GM12801 (cell line): ENCODE measurements around the gene AFG3L2.

ENCODE experiments used
- TF ChIP-seq, protein P1 (sequence below): IDR thresholded peaks from one replicate; pipeline ENCODE4 v1.5.1; 2011; ENCODE audit warnings: control low read depth; ENCODE audit not compliant: insufficient read length; ENCODE audit errors: extremely low read depth

AFG3L2 gene

DNA sequence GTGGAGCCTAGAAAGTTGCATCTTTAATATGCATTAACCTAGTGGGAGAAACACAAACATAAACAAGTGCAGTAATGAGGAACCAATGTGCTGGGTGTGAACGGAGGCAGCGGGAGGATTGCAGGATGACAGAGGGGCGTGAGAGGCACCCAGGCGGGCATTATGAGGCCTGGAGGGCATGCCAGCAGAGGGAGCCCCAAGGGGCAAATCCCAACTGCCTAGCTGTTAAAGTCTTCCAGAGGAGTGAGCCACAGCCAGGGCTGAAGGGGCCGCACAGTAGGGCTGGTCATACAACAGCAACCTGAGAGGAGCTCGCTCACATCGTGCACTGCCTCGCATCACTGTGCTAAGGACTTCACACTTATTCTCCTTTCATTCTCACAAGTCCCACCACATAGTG is 17.4 kb upstream of the AFG3L2 start:
- TF ChIP-seq, protein P1, sequence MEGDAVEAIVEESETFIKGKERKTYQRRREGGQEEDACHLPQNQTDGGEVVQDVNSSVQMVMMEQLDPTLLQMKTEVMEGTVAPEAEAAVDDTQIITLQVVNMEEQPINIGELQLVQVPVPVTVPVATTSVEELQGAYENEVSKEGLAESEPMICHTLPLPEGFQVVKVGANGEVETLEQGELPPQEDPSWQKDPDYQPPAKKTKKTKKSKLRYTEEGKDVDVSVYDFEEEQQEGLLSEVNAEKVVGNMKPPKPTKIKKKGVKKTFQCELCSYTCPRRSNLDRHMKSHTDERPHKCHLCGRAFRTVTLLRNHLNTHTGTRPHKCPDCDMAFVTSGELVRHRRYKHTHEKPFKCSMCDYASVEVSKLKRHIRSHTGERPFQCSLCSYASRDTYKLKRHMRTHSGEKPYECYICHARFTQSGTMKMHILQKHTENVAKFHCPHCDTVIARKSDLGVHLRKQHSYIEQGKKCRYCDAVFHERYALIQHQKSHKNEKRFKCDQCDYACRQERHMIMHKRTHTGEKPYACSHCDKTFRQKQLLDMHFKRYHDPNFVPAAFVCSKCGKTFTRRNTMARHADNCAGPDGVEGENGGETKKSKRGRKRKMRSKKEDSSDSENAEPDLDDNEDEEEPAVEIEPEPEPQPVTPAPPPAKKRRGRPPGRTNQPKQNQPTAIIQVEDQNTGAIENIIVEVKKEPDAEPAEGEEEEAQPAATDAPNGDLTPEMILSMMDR = no peak

DNA sequence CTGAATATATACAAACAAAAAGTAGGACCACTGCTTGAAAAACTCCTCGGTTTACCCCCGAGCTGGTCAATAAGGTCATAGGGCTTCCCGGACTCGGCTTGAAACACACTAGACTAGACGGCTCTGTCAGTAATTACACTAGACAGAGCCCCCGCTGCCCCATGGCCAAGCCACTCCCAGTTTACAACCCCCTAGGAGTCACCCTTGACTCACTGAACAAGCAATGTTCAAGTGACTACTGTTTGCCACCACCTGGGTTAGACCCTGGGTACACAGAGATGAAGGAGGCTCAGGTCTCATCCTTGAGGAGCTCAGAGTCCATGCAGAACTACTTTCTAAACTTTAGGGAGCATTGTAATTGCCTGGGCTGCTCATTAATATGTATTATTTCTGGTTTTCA is 17.0 kb upstream of the AFG3L2 start:
- TF ChIP-seq, protein P1 = no peak

DNA sequence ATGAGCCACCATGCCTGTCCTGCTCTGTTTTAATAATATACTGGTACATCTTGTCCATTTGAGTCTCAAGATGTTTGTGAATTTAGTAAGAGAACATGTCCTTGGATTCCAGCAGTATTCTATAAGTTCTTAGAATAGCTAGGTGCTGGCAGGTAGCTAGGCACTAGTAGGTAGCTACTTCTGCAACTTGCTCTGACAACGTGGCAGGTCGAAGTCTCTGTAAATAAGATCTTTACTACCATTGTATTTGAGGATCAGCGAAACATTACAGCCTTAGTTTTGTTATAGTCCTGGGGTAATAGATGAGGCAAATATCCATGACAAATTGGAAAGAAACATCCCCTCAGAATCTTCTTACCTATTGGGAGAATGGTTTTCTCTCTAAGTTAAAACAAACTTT is 16.5 kb upstream of the AFG3L2 start:
- TF ChIP-seq, protein P1 = no peak

DNA sequence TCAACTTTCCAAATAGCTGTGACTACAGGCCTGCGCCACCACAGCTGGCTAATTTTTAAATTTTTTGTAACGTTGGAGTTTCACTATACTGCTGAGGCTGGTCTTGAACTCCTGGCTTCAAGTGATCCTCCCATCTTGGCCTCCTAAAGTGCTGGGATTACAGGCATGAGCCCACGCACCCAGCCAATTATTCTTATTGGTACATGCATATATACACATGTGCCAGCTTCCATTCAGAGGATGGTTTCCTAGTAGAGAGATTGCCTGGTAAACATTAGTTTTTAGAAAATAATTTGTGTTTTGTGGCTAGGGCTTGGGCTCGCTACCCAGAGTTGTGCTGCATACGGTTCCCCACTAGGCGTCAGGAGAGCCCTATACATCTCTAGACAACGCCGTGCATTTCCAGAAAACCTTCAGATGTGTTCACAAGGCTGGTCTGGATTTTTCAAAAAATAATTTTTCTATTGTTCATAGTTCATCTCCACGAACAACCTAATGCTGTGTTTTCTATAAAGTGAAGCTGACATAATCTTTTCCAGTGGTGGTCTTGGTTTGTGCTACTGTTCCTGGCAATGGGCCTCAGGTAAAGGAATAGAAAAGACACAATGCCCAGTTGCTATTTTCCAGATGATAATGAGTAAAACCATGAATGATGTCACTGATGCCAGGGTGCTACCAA is 14.6 kb upstream of the AFG3L2 start:
- TF ChIP-seq, protein P1 = no peak

DNA sequence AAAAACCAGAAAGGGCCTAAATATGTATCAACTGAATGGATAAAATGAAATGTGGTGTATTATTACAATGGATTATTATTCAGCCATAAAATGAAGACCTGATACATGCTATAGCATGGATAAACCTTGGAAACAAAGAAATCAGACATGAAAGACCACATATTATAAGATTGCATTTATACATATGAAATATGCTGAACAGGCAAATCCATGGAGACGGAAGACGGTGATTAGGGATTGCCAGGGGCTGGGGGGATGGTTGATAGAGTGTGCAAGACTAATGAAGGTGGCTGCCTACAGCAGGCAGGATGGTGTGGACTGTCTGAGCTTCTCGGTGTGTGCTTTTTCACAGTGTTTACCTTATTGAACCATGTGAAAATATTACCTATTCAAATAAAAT is 11.4 kb upstream of the AFG3L2 start:
- TF ChIP-seq, protein P1 = no peak

DNA sequence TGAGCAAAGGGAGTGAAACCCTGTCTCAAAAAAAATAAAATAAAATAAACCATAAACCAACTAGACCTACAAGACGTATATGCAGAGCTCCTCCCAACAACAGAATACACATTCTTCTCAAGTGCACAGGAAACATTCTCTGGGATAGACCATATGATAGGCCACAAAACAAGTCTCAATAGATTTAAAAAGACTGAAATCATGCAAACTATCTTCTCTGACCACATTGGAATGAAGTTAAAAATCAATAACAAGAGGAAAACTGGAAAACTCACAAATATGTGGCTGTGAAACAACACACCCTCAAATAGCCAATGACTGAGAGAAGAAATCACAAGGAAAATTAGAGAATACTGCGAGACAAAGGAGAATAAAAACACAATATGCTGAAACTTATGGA is 7.2 kb upstream of the AFG3L2 start:
- TF ChIP-seq, protein P1 = no peak

DNA sequence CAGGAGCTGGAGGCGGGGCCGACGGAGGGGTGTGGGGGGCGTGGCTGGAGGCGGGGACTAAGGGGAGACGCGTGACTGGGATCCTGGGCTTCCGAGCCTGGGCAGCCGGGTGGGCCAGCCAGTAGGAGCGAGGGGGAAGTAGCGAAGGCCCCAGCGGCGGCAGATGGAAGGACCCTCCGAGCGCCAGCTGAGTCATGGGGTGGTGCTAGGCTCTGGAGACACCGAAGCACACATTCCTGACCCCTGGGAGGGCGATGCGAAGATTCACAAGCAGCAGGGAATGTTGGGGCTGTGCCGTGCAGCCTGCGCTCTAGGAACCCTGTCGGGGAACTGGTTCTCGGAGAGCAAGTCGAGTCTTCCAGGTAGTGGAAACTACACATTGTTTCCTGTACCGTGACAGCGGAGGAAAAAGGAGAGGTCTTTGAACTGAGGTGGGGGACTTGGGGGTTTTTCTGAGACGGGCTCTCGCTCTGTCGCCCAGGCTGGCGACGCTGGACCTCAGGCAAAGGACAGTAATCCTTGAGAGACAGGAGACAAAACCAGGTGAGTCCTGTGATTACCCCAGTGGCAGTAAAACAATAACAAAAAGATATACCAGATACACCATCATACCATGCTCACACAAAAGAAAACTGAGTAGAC is 650 bp upstream of the AFG3L2 start:
- TF ChIP-seq, protein P1 = no peak
